Astrocyte (in vitro differentiated cells and primary cell): ENCODE results near the gene PCYOX1L. TPM values are rescaled to one million over a fixed set of nuclear protein-coding genes. Genes with fewer than 3 reads are reported as not detected.
A peak's percentile ranks its signal among the peaks of the same experiment; 100 is the strongest.

Source experiments
- DNase-seq: peaks from one replicate; pipeline ENCODE4 v3.0.0-alpha.2; 2010; ENCODE audit warnings: low read depth
- FAIRE-seq: peaks from 2 replicates; lab custom pipeline; 2011; peaks lifted over from hg19 to GRCh38; lab: Jason Lieb, UNC
- H2AFZ ChIP-seq: 2 replicates; pipeline ENCODE4 v1.6.0; 2012; ENCODE audit warnings: low read depth, low read length, inconsistent platforms
- H3K27ac ChIP-seq: 2 replicates; pipeline ENCODE4 v1.5.1; 2011; ENCODE audit warnings: low read depth, low read length, inconsistent platforms
- H3K27me3 ChIP-seq: 2 replicates; pipeline ENCODE4 v1.6.0; 2011; ENCODE audit warnings: low read length, inconsistent platforms; ENCODE audit not compliant: insufficient read depth
- H3K36me3 ChIP-seq: 2 replicates; pipeline ENCODE4 v1.5.1; 2011; ENCODE audit warnings: low read length, inconsistent platforms; ENCODE audit not compliant: insufficient read depth
- H3K4me1 ChIP-seq: 2 replicates; pipeline ENCODE4 v1.5.1; 2011; ENCODE audit warnings: low read length, inconsistent platforms; ENCODE audit not compliant: insufficient read depth
- H3K4me2 ChIP-seq: 2 replicates; pipeline ENCODE4 v1.6.0; 2012; ENCODE audit warnings: low read length, inconsistent platforms
- H3K4me3 ChIP-seq: 2 replicates; pipeline ENCODE4 v1.5.1; 2011; ENCODE audit warnings: low read depth, mild to moderate bottlenecking, low read length, inconsistent platforms; ENCODE audit not compliant: insufficient read depth
- H3K79me2 ChIP-seq: 2 replicates; pipeline ENCODE4 v1.6.0; 2012; ENCODE audit warnings: mild to moderate bottlenecking, low read length, inconsistent platforms; ENCODE audit not compliant: insufficient read depth
- H3K9ac ChIP-seq: 2 replicates; pipeline ENCODE4 v1.6.0; 2012; ENCODE audit warnings: mild to moderate bottlenecking, low read length, inconsistent platforms
- H3K9me3 ChIP-seq: 2 replicates; pipeline ENCODE4 v1.5.1; 2012; ENCODE audit warnings: low read depth, mild to moderate bottlenecking, low read length, inconsistent platforms; ENCODE audit not compliant: insufficient read depth
- H4K20me1 ChIP-seq: 2 replicates; pipeline ENCODE4 v1.6.0; 2012; ENCODE audit warnings: low read length, inconsistent platforms; ENCODE audit not compliant: insufficient read depth
- H3K27ac Mint-ChIP-seq: one replicate; pipeline ENCODE4 v1.8.0; 2021; ENCODE audit warnings: mild to moderate bottlenecking, mixed read lengths; ENCODE audit not compliant: unreplicated experiment
- H3K27me3 Mint-ChIP-seq: one replicate; pipeline ENCODE4 v1.8.0; 2021; ENCODE audit warnings: low read depth, mixed read lengths; ENCODE audit not compliant: unreplicated experiment
- H3K36me3 Mint-ChIP-seq: one replicate; pipeline ENCODE4 v1.8.0; 2021; ENCODE audit warnings: low read depth, mixed read lengths; ENCODE audit not compliant: unreplicated experiment
- H3K4me1 Mint-ChIP-seq: one replicate; pipeline ENCODE4 v1.8.0; 2021; ENCODE audit warnings: low read depth, mixed read lengths; ENCODE audit not compliant: unreplicated experiment
- H3K4me3 Mint-ChIP-seq: one replicate; pipeline ENCODE4 v1.8.0; 2021; ENCODE audit warnings: mild to moderate bottlenecking, moderate library complexity, mixed read lengths; ENCODE audit not compliant: unreplicated experiment
- H3K9me3 Mint-ChIP-seq: one replicate; pipeline ENCODE4 v1.8.0; 2021; ENCODE audit warnings: mild to moderate bottlenecking, mixed read lengths; ENCODE audit not compliant: unreplicated experiment
- EZH2 ChIP-seq: IDR thresholded peaks from 2 replicates; pipeline ENCODE4 v1.6.1; 2012; ENCODE audit warnings: mild to moderate bottlenecking, low read length, inconsistent platforms; ENCODE audit not compliant: insufficient read depth
- total RNA-seq: library from RNA; stranded (reverse); gene quantifications from 2 replicates; pipeline ENCODE4 v1.2.1, GENCODE V29; 2021
- TF ChIP-seq, protein P1 (sequence below): IDR thresholded peaks from 2 replicates; pipeline ENCODE4 v1.5.1; 2011; ENCODE audit warnings: low read depth, mild to moderate bottlenecking, inconsistent platforms, low read length, moderate library complexity; ENCODE audit not compliant: insufficient read depth

PCYOX1L gene
- total RNA-seq, 1 donor from 2014 or later: 16.6 TPM

- H2AFZ ChIP-seq: no peak overlapping the region
- no peaks in the 10 kb centered on the region for H3K9me3 ChIP-seq
- H3K27me3 Mint-ChIP-seq: no peaks in the 10 kb centered on the region
- FAIRE-seq (no peak), DNase-seq (no peak)
- H3K4me2 ChIP-seq: peak overlapping the region; percentile 37
- H3K4me3 Mint-ChIP-seq: peak overlapping the region; percentile 6
- H3K27ac Mint-ChIP-seq: peak overlapping the region; percentile 28
- no peak overlapping the region for H3K4me3 ChIP-seq
- H3K4me1 ChIP-seq: peaks cover 75% of the 10 kb centered on the region
- peak overlapping the region; percentile 52 for H3K27ac ChIP-seq
- no peaks in the 10 kb centered on the region for H3K9me3 Mint-ChIP-seq
- H3K27me3 ChIP-seq: no peaks in the 10 kb centered on the region
- H3K9ac ChIP-seq: peak overlapping the region; percentile 5
- peaks cover 8% of the 10 kb centered on the region for H3K36me3 ChIP-seq
- TF ChIP-seq, protein P1, sequence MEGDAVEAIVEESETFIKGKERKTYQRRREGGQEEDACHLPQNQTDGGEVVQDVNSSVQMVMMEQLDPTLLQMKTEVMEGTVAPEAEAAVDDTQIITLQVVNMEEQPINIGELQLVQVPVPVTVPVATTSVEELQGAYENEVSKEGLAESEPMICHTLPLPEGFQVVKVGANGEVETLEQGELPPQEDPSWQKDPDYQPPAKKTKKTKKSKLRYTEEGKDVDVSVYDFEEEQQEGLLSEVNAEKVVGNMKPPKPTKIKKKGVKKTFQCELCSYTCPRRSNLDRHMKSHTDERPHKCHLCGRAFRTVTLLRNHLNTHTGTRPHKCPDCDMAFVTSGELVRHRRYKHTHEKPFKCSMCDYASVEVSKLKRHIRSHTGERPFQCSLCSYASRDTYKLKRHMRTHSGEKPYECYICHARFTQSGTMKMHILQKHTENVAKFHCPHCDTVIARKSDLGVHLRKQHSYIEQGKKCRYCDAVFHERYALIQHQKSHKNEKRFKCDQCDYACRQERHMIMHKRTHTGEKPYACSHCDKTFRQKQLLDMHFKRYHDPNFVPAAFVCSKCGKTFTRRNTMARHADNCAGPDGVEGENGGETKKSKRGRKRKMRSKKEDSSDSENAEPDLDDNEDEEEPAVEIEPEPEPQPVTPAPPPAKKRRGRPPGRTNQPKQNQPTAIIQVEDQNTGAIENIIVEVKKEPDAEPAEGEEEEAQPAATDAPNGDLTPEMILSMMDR: no peak
- no peak for TF ChIP-seq EZH2
- H3K36me3 Mint-ChIP-seq: peaks cover 16% of the 10 kb centered on the region
- H4K20me1 ChIP-seq: peaks cover 96% of the 10 kb centered on the region
- H3K4me1 Mint-ChIP-seq: peaks cover 38% of the 10 kb centered on the region
- peaks cover 100% of the 10 kb centered on the region for H3K79me2 ChIP-seq
Measured at GRCh38 chr5:149412783-149413476, 55.1 kb downstream of the PCYOX1L start.

- peaks cover 39% of the 10 kb centered on the region for H3K4me1 Mint-ChIP-seq
Measured at GRCh38 chr5:149413477-149414210, 55.8 kb downstream of the PCYOX1L start.

More at GRCh38 chr5:149413477-149414210, 55.8 kb downstream of the PCYOX1L start:
- Histone ChIP-seq H3K4me1 (peaks cover 74% of the 10 kb centered on the region), H3K4me3 (no peak overlapping the region), H3K79me2 (peaks cover 97% of the 10 kb centered on the region), H2AFZ (no peak overlapping the region), H3K36me3 (peaks cover 8% of the 10 kb centered on the region), H3K4me2 (peak overlapping the region; percentile 37), H3K27ac (peak overlapping the region; percentile 73), H4K20me1 (peaks cover 96% of the 10 kb centered on the region), H3K9ac (peak overlapping the region; percentile 52), H3K9me3 (no peaks in the 10 kb centered on the region), H3K27me3 (no peaks in the 10 kb centered on the region)
- Mint-ChIP-seq H3K27me3 (no peaks in the 10 kb centered on the region), H3K36me3 (peaks cover 16% of the 10 kb centered on the region), H3K4me3 (no peak overlapping the region), H3K9me3 (no peaks in the 10 kb centered on the region), H3K27ac (no peak overlapping the region)
- no peak for DNase-seq
- no peak for FAIRE-seq
- TF ChIP-seq, protein P1: no peak
- no peak for TF ChIP-seq EZH2
